Gastrocnemius medialis (tissue), 4 donors: ENCODE results near the gene SLC1A5. TPM values are rescaled to one million over a fixed set of nuclear protein-coding genes. Genes with fewer than 3 reads are reported as not detected.

ENCODE experiments used
- ATAC-seq, 2 donors: fragments of 150-250 bp; one replicate each; pipeline ENCODE4 v1.9.1; 2016
- DNase-seq, 2 donors: peaks; one replicate each; pipeline ENCODE4 v3.0.0-alpha.2; 2019
- H3K27ac ChIP-seq, 4 donors: fragments of 200-600 bp; sonication (generic); 1 replicate in 1 of 4; 2 replicates in 3 of 4; pipeline ENCODE4 v1.5.1; 2016 to 2018; ENCODE audit warnings: mild to moderate bottlenecking in 2 of 4, moderate library complexity in 1 of 4
- H3K27me3 ChIP-seq, 3 donors: fragments of 200-600 bp; sonication (generic) in 2 of 3; 1 replicate in 1 of 3; 2 replicates in 2 of 3; pipeline versions ENCODE4 v1.5.1 to v1.6.0; 2016 to 2019; ENCODE audit warnings: mild to moderate bottlenecking in 1 of 3, moderate library complexity in 1 of 3
- H3K36me3 ChIP-seq, 2 donors: fragments of 200-600 bp; sonication (generic) in 1 of 2; one replicate each; pipeline ENCODE4 v1.5.1; 2017 to 2018
- H3K4me1 ChIP-seq, 2 donors: fragments of 200-600 bp; sonication (generic) in 1 of 2; one replicate each; pipeline ENCODE4 v1.5.1; 2016 to 2017; ENCODE audit warnings: mild to moderate bottlenecking in 2 of 2
- H3K4me3 ChIP-seq, 4 donors: fragments of 200-600 bp; sonication (generic) in 3 of 4; 1 replicate in 1 of 4; 2 replicates in 3 of 4; pipeline ENCODE4 v1.5.1; 2016 to 2019; ENCODE audit warnings: mild to moderate bottlenecking in 2 of 4
- H3K9me3 ChIP-seq, 3 donors: fragments of 200-600 bp; sonication (generic) in 2 of 3; 1 replicate in 1 of 3; 2 replicates in 2 of 3; pipeline ENCODE4 v1.5.1; 2016 to 2019
- CTCF ChIP-seq, 5 experiments: fragments of 450-650 bp in 3 of 5; fragments of 200-600 bp in 2 of 5; sonication (generic) in 2 of 5; IDR thresholded peaks in 4 of 5; conservative IDR thresholded peaks in 1 of 5; 1 replicate in 4 of 5; 2 replicates in 1 of 5; pipeline ENCODE4 v1.5.1; 2016 to 2019; ENCODE audit warnings: antibody characterized with exemption in 5 of 5, mild to moderate bottlenecking in 3 of 5, moderate library complexity in 3 of 5
- POLR2A ChIP-seq, 2 donors: fragments of 450-650 bp; IDR thresholded peaks; one replicate each; pipeline ENCODE4 v1.6.1; 2017; ENCODE audit warnings: antibody characterized with exemption in 2 of 2, mild to moderate bottlenecking in 2 of 2, moderate library complexity in 2 of 2
- in situ Hi-C, 4 donors: fragments of 200-750 bp; cut with MboI; loops; one replicate each; pipeline versions ENCODE4 v1.15.0 to v1.8.0; 2017; ENCODE audit warnings: low sequenced_read_pairs in 4 of 4
- intact Hi-C: fragments of 100-400 bp; cut with DNase I; formaldehyde crosslinking; loops from one replicate; pipeline ENCODE4 v1.15.1; 2023; ENCODE audit warnings: low total_unique reads
- total RNA-seq, 4 donors: library from RNA; depleted of rRNA; stranded (reverse); fragments of >200 nt; gene quantifications; one replicate each; pipeline versions ENCODE4 v1.1.0 to v1.2.3, GENCODE V29; 2016

SLC1A5 gene
- total RNA-seq, 4 donors from 2014 or later, result 7.6 to 18.5 (median 10.7) TPM

GRCh38 chr19:46830864-46831263 lies 42.5 kb upstream of the SLC1A5 start:
- H3K36me3 ChIP-seq, result no peaks in the 10 kb centered on the region
- ATAC-seq, result no peak
- no peak for DNase-seq
- TF ChIP-seq POLR2A (IDR thresholded peaks at IDR 0.05), result no peak
- no peak for TF ChIP-seq CTCF (IDR thresholded peaks at IDR 0.05 in 4 of 5, conservative IDR thresholded peaks at IDR 0.05 in 1 of 5)
- no peak overlapping the region for H3K4me3 ChIP-seq
- H3K27me3 ChIP-seq, result no peaks in the 10 kb centered on the region
- no peak overlapping the region for H3K27ac ChIP-seq
- peaks cover 0 to 6% of the 10 kb centered on the region in 2 donors for H3K4me1 ChIP-seq
- H3K9me3 ChIP-seq, result no peaks in the 10 kb centered on the region
- intact Hi-C loops, result no loop called here
- in situ Hi-C loops, result loop anchor here in 1 of 4 donors (10.0 kb wide), 1 partner anchor 66 kb away; no protein-coding TSS in a partner anchor

- in situ Hi-C loops, result loop anchor here in 1 of 4 donors (10.0 kb wide), 1 partner anchor 64 kb away; no protein-coding TSS in a partner anchor
- Histone ChIP-seq H3K4me1 (peaks cover 0 to 6% of the 10 kb centered on the region in 2 donors), H3K27ac (no peak overlapping the region), H3K9me3 (no peaks in the 10 kb centered on the region), H3K36me3 (no peaks in the 10 kb centered on the region), H3K27me3 (no peaks in the 10 kb centered on the region), H3K4me3 (no peak overlapping the region)
- DNase-seq (no peak), ATAC-seq (no peak)
- intact Hi-C loops, result no loop called here
- TF ChIP-seq POLR2A (IDR thresholded peaks at IDR 0.05) (no peak), CTCF (IDR thresholded peaks at IDR 0.05 in 4 of 5, conservative IDR thresholded peaks at IDR 0.05 in 1 of 5) (no peak)
Observed at GRCh38 chr19:46828484-46828883, 40.1 kb upstream of the SLC1A5 start.

- H3K36me3 ChIP-seq, result no peaks in the 10 kb centered on the region
- no peak for DNase-seq
- no peak for TF ChIP-seq CTCF (IDR thresholded peaks at IDR 0.05 in 4 of 5, conservative IDR thresholded peaks at IDR 0.05 in 1 of 5)
- TF ChIP-seq POLR2A (IDR thresholded peaks at IDR 0.05), result no peak
- H3K27ac ChIP-seq, result no peak overlapping the region
- no peaks in the 10 kb centered on the region for H3K27me3 ChIP-seq
- no peaks in the 10 kb centered on the region for H3K9me3 ChIP-seq
- H3K4me3 ChIP-seq, result no peak overlapping the region
- peaks cover 0 to 6% of the 10 kb centered on the region in 2 donors for H3K4me1 ChIP-seq
- intact Hi-C loops, result no loop called here
- ATAC-seq, result no peak
- in situ Hi-C loops, result loop anchor here in 1 of 4 donors (10.0 kb wide), 1 partner anchor 61 kb away; no protein-coding TSS in a partner anchor
Observed at GRCh38 chr19:46825731-46826055, 37.3 kb upstream of the SLC1A5 start.

- no peaks in the 10 kb centered on the region for H3K9me3 ChIP-seq
- H3K36me3 ChIP-seq, result no peaks in the 10 kb centered on the region
- in situ Hi-C loops (loop anchor here in 1 of 4 donors (10.0 kb wide), 1 partner anchor 60 kb away; no protein-coding TSS in a partner anchor), intact Hi-C loops (no loop called here)
- TF ChIP-seq POLR2A (IDR thresholded peaks at IDR 0.05), result no peak
- no peak for TF ChIP-seq CTCF (IDR thresholded peaks at IDR 0.05 in 4 of 5, conservative IDR thresholded peaks at IDR 0.05 in 1 of 5)
- no peak for ATAC-seq
- H3K27me3 ChIP-seq, result no peaks in the 10 kb centered on the region
- H3K27ac ChIP-seq, result no peak overlapping the region
- H3K4me1 ChIP-seq, result peaks cover 0 to 6% of the 10 kb centered on the region in 2 donors
- H3K4me3 ChIP-seq, result no peak overlapping the region
- DNase-seq, result no peak
Observed at GRCh38 chr19:46824890-46825730, 36.7 kb upstream of the SLC1A5 start.
